Measurements from ENCODE around the gene EVI5L. TPM values are rescaled to one million over a fixed set of nuclear protein-coding genes. Genes with fewer than 3 reads are reported as not detected.

The EVI5L gene
- total and polyA plus RNA-seq, 2 of the 4 experiments (the other 2 are of a cell fraction) = 12.7 to 14.6 TPM

DNA sequence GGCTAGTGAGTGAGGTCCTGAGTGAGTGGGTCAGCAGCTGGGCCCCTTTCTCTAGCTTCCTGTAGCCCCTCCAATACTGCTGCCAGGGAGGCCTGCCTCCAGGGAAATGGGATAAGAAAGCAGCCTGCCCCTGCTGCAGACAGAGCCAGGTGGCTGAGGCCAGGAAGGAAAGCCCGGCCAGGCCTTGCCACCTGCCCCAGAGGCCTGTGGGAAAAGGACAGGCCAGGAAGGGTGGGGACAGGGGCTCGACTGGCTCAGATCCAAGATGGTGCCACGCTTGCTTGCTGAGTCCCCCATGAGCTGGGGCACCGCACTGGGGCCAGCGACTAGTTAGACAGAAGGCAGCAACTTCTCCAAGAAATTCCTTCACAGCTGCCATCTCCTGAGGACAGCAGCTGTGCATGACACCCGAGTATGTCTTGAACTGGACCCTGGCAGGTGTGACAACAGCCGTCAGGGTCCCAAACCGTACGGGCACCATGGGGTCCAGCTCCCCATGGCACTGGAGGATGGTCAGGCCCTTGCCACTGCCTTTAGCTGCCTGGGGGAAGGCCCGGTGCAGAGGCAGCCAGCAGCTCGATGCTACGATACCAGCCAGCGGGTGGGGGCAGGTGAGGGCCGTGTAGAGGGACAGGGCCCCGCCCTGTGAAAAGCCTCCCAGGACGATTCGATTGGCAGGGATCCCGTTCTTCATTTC, 49.2 kb downstream of the EVI5L start:
- ChIA-PET CTCF (no interaction called here), POLR2A (ENCODE audit: unreplicated experiment) (interaction anchor here (0.6 kb wide), 1 partner anchor 21 kb away, joined by 3 read pairs; no protein-coding TSS in a partner anchor)
- Histone ChIP-seq H3K9me3 (ENCODE audit: control insufficient read depth, insufficient read depth, low read length) (no peaks in the 10 kb centered on the region), H3K36me3 (ENCODE audit: control insufficient read depth, insufficient read depth, low read length) (no peaks in the 10 kb centered on the region), H2BK15ac (ENCODE audit: low read depth, low read length) (no peak overlapping the region), H3K4me1 (ENCODE audit: control insufficient read depth, insufficient read depth, low read length) (no peaks in the 10 kb centered on the region), H2AFZ (replicated peaks; ENCODE audit: low read length, poor library complexity) (no peak overlapping the region), H4K5ac (ENCODE audit: low read depth, low read length) (no peak overlapping the region), H2BK120ac (ENCODE audit: low read depth, low read length) (no peak overlapping the region), H3K18ac (ENCODE audit: low read depth, low read length) (no peak overlapping the region), H2BK20ac (ENCODE audit: low read depth, low read length) (no peak overlapping the region), H4K20me1 (ENCODE audit: insufficient read depth, low read length) (no peaks in the 10 kb centered on the region), H3K9me1 (ENCODE audit: insufficient read depth, low read length) (no peaks in the 10 kb centered on the region), H3K56ac (ENCODE audit: extremely low read depth, insufficient read depth, low read length) (no peak overlapping the region), H2BK5ac (ENCODE audit: low read depth, low read length, poor library complexity, severe bottlenecking) (no peak overlapping the region), H2AK5ac (ENCODE audit: low read depth, low read length) (no peak overlapping the region), H3K9ac (ENCODE audit: low read depth, low read length) (no peak overlapping the region), H3K27me3 (ENCODE audit: control insufficient read depth, insufficient read depth, low read length) (peaks cover 15% of the 10 kb centered on the region), H3K14ac (replicated peaks; ENCODE audit: low read depth, low read length) (no peak overlapping the region), H3K4me2 (ENCODE audit: low read depth, low read length) (no peak overlapping the region), H3K23ac (ENCODE audit: low read depth, low read length) (no peak overlapping the region), H3K27ac (ENCODE audit: insufficient read depth, low read length) (no peak overlapping the region), H3K4me3 (ENCODE audit: insufficient read depth, low read depth, low read length) (no peak overlapping the region), H4K91ac (ENCODE audit: insufficient read depth, low read depth, low read length) (no peak overlapping the region), H3K4ac (ENCODE audit: low read depth, low read length) (no peak overlapping the region), H4K8ac (ENCODE audit: low read depth in 2 of 2, low read length in 2 of 2) (no peak overlapping the region), H2AK9ac (replicated peaks; ENCODE audit: low read depth, low read length, poor library complexity) (no peak overlapping the region), H3K79me1 (ENCODE audit: low read depth in 1 of 2, low read length in 2 of 2) (no peaks in the 10 kb centered on the region)
- dilution Hi-C loops (cut with HindIII; ENCODE audit: low sequenced_read_pairs, unreplicated experiment) = no loop called here
- TF ChIP-seq, protein P1, sequence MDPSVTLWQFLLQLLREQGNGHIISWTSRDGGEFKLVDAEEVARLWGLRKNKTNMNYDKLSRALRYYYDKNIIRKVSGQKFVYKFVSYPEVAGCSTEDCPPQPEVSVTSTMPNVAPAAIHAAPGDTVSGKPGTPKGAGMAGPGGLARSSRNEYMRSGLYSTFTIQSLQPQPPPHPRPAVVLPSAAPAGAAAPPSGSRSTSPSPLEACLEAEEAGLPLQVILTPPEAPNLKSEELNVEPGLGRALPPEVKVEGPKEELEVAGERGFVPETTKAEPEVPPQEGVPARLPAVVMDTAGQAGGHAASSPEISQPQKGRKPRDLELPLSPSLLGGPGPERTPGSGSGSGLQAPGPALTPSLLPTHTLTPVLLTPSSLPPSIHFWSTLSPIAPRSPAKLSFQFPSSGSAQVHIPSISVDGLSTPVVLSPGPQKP (IDR thresholded peaks at IDR 0.05; ENCODE audit: borderline replicate concordance, low read depth, low read length) = no peak
- TF ChIP-seq NFE2L2 (IDR thresholded peaks at IDR 0.05; ENCODE audit: low read depth, low read length) (no peak), CHD1 (IDR thresholded peaks at IDR 0.05; ENCODE audit: low read depth, low read length) (no peak), POLR2A (IDR thresholded peaks at IDR 0.05; ENCODE audit: low read depth, low read length) (no peak), RFX5 (IDR thresholded peaks at IDR 0.05; ENCODE audit: low read depth, low read length) (no peak), BHLHE40 (IDR thresholded peaks at IDR 0.05; ENCODE audit: low read depth, low read length) (no peak), FOS (IDR thresholded peaks at IDR 0.05; ENCODE audit: low read depth, low read length) (no peak), CEBPB (IDR thresholded peaks at IDR 0.05; ENCODE audit: low read depth, low read length) (no peak), SMC3 (IDR thresholded peaks at IDR 0.05; ENCODE audit: low read depth, low read length) (no peak), MAFK (IDR thresholded peaks at IDR 0.05; ENCODE audit: low read depth, low read length) (no peak), RCOR1 (IDR thresholded peaks at IDR 0.05; ENCODE audit: insufficient replicate concordance, low read length) (no peak), RAD21 (IDR thresholded peaks at IDR 0.05; ENCODE audit: low read length) (no peak), MXI1 (IDR thresholded peaks at IDR 0.05; ENCODE audit: borderline replicate concordance, low read depth, low read length) (no peak)
- TF ChIP-seq, protein P2, sequence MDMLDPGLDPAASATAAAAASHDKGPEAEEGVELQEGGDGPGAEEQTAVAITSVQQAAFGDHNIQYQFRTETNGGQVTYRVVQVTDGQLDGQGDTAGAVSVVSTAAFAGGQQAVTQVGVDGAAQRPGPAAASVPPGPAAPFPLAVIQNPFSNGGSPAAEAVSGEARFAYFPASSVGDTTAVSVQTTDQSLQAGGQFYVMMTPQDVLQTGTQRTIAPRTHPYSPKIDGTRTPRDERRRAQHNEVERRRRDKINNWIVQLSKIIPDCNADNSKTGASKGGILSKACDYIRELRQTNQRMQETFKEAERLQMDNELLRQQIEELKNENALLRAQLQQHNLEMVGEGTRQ (IDR thresholded peaks at IDR 0.05; ENCODE audit: low read depth, low read length) = no peak
- TF ChIP-seq, protein P3, sequence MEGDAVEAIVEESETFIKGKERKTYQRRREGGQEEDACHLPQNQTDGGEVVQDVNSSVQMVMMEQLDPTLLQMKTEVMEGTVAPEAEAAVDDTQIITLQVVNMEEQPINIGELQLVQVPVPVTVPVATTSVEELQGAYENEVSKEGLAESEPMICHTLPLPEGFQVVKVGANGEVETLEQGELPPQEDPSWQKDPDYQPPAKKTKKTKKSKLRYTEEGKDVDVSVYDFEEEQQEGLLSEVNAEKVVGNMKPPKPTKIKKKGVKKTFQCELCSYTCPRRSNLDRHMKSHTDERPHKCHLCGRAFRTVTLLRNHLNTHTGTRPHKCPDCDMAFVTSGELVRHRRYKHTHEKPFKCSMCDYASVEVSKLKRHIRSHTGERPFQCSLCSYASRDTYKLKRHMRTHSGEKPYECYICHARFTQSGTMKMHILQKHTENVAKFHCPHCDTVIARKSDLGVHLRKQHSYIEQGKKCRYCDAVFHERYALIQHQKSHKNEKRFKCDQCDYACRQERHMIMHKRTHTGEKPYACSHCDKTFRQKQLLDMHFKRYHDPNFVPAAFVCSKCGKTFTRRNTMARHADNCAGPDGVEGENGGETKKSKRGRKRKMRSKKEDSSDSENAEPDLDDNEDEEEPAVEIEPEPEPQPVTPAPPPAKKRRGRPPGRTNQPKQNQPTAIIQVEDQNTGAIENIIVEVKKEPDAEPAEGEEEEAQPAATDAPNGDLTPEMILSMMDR (conservative IDR thresholded peaks at IDR 0.05; ENCODE audit: low read depth, low read length) = no peak
- no peak for ATAC-seq (ENCODE audit: low read depth)
- in situ Hi-C loops (cut with MboI; ENCODE audit: low sequenced_read_pairs) = no loop called here
- no peak for DNase-seq
- 80% methylated on average over 1 of the region's 18 CpGs; no CpG with 5 or more reads in 1 of the 2 experiments for WGBS, 2 experiments (ENCODE audit: extremely low coverage in 2 of 2, insufficient read length in 1 of 2)
- BruUV-seq (replicated peaks) = no TSS peak
- intact Hi-C loops (cut with micrococcal nuclease) = no loop called here
